CD8-positive, alpha-beta memory T cell (primary cell): Measurements from ENCODE around the gene THBD. TPM values are rescaled to one million over a fixed set of nuclear protein-coding genes. Genes with fewer than 3 reads are reported as not detected.
A peak's percentile ranks its signal among the peaks of the same experiment; 100 is the strongest.

Experiments
- CTCF ChIA-PET: fragments of 350-600 bp; sonication (Branson Sonifier 250); formaldehyde crosslinking; loops from one replicate; lab custom pipeline; 2021; ENCODE audit warnings: antibody characterized with exemption; lab: Charles Lee
- POLR2A ChIA-PET: fragments of 350-600 bp; sonication (Branson Sonifier 250); formaldehyde crosslinking; loops from one replicate; lab custom pipeline; 2021; ENCODE audit warnings: antibody characterized with exemption; lab: Charles Lee
- DNase-seq, 5 donors: peaks; one replicate each; pipeline versions ENCODE4 v3.0.0 to v3.0.0-alpha.2; 2020 to 2022; ENCODE audit warnings: mixed read lengths in 1 of 5
- H3K27ac ChIP-seq: one replicate; pipeline ENCODE4 v1.7.0; 2013; ENCODE audit warnings: low read depth, mild to moderate bottlenecking, low read length, moderate library complexity
- H3K27me3 ChIP-seq: 2 replicates; pipeline ENCODE4 v1.7.0; 2013; ENCODE audit warnings: low read length, mild to moderate bottlenecking; ENCODE audit not compliant: insufficient read depth, poor library complexity, severe bottlenecking
- H3K36me3 ChIP-seq: 2 replicates; pipeline ENCODE4 v1.7.0; 2013; ENCODE audit warnings: mild to moderate bottlenecking, low read length, moderate library complexity; ENCODE audit not compliant: insufficient read depth
- H3K4me1 ChIP-seq: 2 replicates; pipeline ENCODE4 v1.7.0; 2013; ENCODE audit warnings: mild to moderate bottlenecking, low read length, moderate library complexity; ENCODE audit not compliant: insufficient read depth
- H3K4me3 ChIP-seq: 2 replicates; pipeline ENCODE4 v1.7.0; 2013; ENCODE audit warnings: mild to moderate bottlenecking, low read length
- H3K9me3 ChIP-seq: 2 replicates; pipeline ENCODE4 v1.7.0; 2013; ENCODE audit warnings: mild to moderate bottlenecking, low read length
- H3K27ac Mint-ChIP-seq, 8 donors: one replicate each; pipeline ENCODE4 v1.8.0; 2020 to 2021; ENCODE audit warnings: mixed read lengths in 8 of 8, mild to moderate bottlenecking in 6 of 8, inconsistent platforms in 3 of 8, moderate library complexity in 3 of 8
- H3K27me3 Mint-ChIP-seq, 2 donors: one replicate each; pipeline ENCODE4 v1.8.0; 2020 to 2021; ENCODE audit warnings: mixed read lengths in 2 of 2, mild to moderate bottlenecking in 1 of 2, moderate library complexity in 1 of 2
- H3K36me3 Mint-ChIP-seq, 3 donors: one replicate each; pipeline ENCODE4 v1.8.0; 2020 to 2021; ENCODE audit warnings: mixed read lengths in 3 of 3, inconsistent platforms in 1 of 3, mild to moderate bottlenecking in 1 of 3
- H3K4me1 Mint-ChIP-seq, 3 donors: one replicate each; pipeline ENCODE4 v1.8.0; 2020 to 2021; ENCODE audit warnings: mixed read lengths in 3 of 3, inconsistent platforms in 1 of 3, mild to moderate bottlenecking in 1 of 3
- H3K4me3 Mint-ChIP-seq, 7 donors: one replicate each; pipeline ENCODE4 v1.8.0; 2020 to 2021; ENCODE audit warnings: mixed read lengths in 7 of 7, mild to moderate bottlenecking in 6 of 7, moderate library complexity in 4 of 7, inconsistent platforms in 2 of 7
- H3K9me3 Mint-ChIP-seq, 5 donors: one replicate each; pipeline ENCODE4 v1.8.0; 2020 to 2022; ENCODE audit warnings: mixed read lengths in 5 of 5, mild to moderate bottlenecking in 3 of 5, moderate library complexity in 2 of 5, inconsistent platforms in 1 of 5
- polyA plus RNA-seq: library from polyadenylated mRNA; unstranded; fragments of 300-500 nt; fragmentation: Illumina TruSeq; gene quantifications from one replicate; pipeline ENCODE4 v1.2.3, GENCODE V29; 2021
- total RNA-seq, 2 experiments: library from RNA; stranded (reverse); gene quantifications; one replicate each; pipeline ENCODE4 v1.2.3, GENCODE V29; 2021

THBD gene
- total and polyA plus RNA-seq, 3 experiments from 2014 or later = 0.13 to 0.31 TPM; not detected in 1

DNA sequence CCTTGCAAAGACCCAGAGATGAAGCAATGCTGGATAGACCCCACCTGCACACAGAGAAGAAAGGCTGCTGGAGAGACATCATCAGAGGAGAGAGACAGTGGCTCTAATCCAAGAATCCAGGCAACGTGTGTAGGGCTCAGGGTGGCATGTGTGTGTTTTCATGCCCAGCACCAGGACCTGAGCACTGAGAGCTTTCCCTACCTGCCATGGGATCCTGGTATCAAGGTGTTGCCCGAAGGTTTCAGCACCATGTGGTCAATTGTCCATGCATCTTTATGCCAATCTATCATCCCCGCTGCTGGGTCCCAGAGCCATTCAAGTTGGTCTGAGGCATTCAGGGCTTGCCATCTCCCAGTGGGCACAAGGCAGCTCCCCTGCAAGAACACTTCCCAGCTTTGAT is 44.1 kb upstream of the THBD start:
- Mint-ChIP-seq H3K9me3 (no peaks in the 10 kb centered on the region), H3K27ac (no peak overlapping the region), H3K4me3 (no peak overlapping the region), H3K27me3 (peaks cover 3 to 4% of the 10 kb centered on the region in 2 donors), H3K4me1 (no peaks in the 10 kb centered on the region), H3K36me3 (no peaks in the 10 kb centered on the region)
- Histone ChIP-seq H3K4me3 (no peak overlapping the region), H3K36me3 (no peaks in the 10 kb centered on the region), H3K27me3 (no peaks in the 10 kb centered on the region), H3K9me3 (no peaks in the 10 kb centered on the region), H3K4me1 (no peaks in the 10 kb centered on the region), H3K27ac (no peak overlapping the region)
- ChIA-PET POLR2A (no interaction called here), CTCF (no interaction called here)
- DNase-seq = no peak

DNA sequence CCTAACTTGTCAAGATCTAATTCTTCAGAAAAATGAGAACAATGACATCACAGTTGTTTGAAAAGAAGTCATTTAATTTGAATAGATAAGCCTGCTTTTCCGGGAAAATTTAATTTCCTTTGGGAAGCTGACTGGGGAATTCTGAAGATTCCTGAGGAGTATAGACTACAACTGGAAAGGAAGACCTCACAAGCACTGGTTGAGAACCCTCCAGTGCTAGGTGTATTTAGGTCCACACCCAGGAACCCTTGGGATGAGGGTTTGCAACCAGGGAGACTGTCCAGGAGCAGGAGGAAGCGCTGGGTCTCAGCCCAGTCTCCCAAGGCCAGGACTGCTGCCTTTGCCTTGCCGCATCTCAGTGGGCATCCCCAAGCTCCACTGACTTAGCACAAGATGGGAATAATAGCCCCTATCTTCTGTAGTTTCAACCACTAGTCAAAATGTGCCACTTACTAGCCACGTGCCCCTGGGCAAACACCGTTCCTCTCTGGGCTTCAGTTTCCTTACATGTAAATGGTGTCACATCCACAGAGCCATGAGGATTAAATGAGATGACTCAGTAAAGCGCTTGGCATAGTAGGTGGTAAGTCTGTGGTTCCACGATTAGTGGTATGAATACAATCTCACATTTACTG is 43.5 kb upstream of the THBD start:
- no peaks in the 10 kb centered on the region for H3K27me3 ChIP-seq
- peaks cover 3 to 4% of the 10 kb centered on the region in 2 donors for H3K27me3 Mint-ChIP-seq
- H3K4me3 Mint-ChIP-seq = no peak overlapping the region
- no peaks in the 10 kb centered on the region for H3K4me1 ChIP-seq
- H3K9me3 Mint-ChIP-seq = no peaks in the 10 kb centered on the region
- H3K9me3 ChIP-seq = no peaks in the 10 kb centered on the region
- no peaks in the 10 kb centered on the region for H3K36me3 Mint-ChIP-seq
- H3K4me3 ChIP-seq = no peak overlapping the region
- no peak overlapping the region for H3K27ac Mint-ChIP-seq
- DNase-seq = no peak
- H3K36me3 ChIP-seq = no peaks in the 10 kb centered on the region
- no peak overlapping the region for H3K27ac ChIP-seq
- CTCF ChIA-PET = no interaction called here
- no peaks in the 10 kb centered on the region for H3K4me1 Mint-ChIP-seq
- POLR2A ChIA-PET = no interaction called here

DNA sequence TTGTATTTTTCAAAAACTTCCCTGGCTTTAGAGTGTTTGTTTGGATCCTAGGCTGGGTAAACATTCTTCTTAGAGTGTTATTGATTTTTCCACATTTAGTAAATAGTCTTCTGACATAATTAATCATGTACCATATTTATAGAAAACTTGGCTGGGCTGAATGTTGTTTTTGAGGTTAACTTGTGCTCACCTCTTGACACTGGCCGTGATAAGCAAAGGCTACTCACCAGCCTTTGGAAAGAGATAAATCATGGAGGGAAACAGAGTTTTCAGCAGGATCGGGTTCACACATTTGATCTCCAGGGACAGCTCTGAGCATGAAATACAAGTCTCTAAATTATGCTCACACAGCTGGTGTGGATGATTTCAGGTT is 42.9 kb upstream of the THBD start:
- Mint-ChIP-seq H3K4me3 (no peak overlapping the region), H3K4me1 (peaks cover 0 to 2% (median 0%) of the 10 kb centered on the region in 3 donors), H3K27me3 (peaks cover 5 to 6% of the 10 kb centered on the region in 2 donors), H3K36me3 (no peaks in the 10 kb centered on the region), H3K27ac (no peak overlapping the region), H3K9me3 (no peaks in the 10 kb centered on the region)
- H3K27ac ChIP-seq = no peak overlapping the region
- H3K9me3 ChIP-seq = no peaks in the 10 kb centered on the region
- ChIA-PET POLR2A (no interaction called here), CTCF (no interaction called here)
- no peak for DNase-seq
- H3K4me3 ChIP-seq = no peak overlapping the region
- no peaks in the 10 kb centered on the region for H3K36me3 ChIP-seq
- no peaks in the 10 kb centered on the region for H3K27me3 ChIP-seq
- H3K4me1 ChIP-seq = no peaks in the 10 kb centered on the region

DNA sequence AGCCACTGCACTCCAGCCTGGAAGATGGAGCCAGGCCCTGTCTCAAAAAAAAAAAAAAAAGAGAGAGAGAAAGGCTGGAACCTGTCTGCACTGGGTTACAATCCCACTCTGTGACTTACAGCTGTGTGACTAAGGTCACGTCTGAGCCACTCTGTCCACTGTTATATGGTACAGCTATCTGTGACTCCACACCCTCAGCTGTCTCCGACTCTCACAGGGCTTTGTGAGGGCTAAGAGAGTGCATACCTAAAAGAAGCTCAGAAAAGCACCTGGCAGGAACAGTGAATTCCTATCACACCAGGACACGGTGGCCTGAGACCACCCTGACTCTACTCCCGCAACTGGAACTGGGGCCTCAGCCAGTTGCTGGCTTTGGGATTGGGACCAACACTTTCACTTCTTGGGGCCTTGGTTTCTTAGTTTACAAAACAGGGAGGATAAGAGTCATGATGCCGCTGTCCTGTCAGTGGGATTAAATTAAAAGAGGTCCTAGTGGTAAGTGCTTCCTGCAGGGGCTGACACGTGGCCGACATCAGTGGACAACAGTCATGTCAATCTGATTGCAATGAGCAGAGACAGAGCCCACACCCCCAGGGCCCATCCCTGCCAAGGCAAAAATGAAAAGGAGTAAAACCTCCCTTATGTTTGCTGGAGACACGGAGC is 42.4 kb upstream of the THBD start:
- Mint-ChIP-seq H3K4me3 (no peak overlapping the region), H3K27ac (no peak overlapping the region), H3K4me1 (peaks cover 0 to 5% (median 2%) of the 10 kb centered on the region in 3 donors), H3K27me3 (peaks cover 5 to 7% of the 10 kb centered on the region in 2 donors), H3K36me3 (no peaks in the 10 kb centered on the region), H3K9me3 (no peaks in the 10 kb centered on the region)
- peak overlapping the region; percentile 9 for H3K27ac ChIP-seq
- H3K9me3 ChIP-seq = no peaks in the 10 kb centered on the region
- POLR2A ChIA-PET = no interaction called here
- H3K36me3 ChIP-seq = no peaks in the 10 kb centered on the region
- no peak for DNase-seq
- no peak overlapping the region for H3K4me3 ChIP-seq
- CTCF ChIA-PET = no interaction called here
- H3K27me3 ChIP-seq = no peaks in the 10 kb centered on the region
- H3K4me1 ChIP-seq = no peaks in the 10 kb centered on the region

DNA sequence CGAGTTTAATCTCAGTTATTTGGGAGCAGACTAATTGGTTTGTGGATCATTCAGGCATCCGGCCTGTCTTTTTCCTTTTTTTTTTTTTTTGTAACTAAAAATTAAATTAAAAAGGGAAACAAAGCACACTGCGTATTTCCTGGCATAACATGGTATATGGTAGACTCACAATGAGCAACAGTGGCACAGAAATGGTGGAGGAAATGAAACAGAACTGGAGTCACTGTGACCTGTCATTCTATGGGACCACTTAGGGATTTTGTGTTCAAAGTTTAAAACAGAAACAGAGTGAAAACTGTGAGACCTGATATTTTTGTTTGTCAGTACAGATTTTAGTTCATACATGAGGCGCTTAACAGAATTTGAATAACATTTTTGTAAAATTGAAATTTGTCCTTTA is 41.4 kb upstream of the THBD start:
- Histone ChIP-seq H3K9me3 (no peaks in the 10 kb centered on the region), H3K27me3 (no peaks in the 10 kb centered on the region), H3K4me3 (no peak overlapping the region), H3K27ac (no peak overlapping the region), H3K4me1 (no peaks in the 10 kb centered on the region), H3K36me3 (no peaks in the 10 kb centered on the region)
- Mint-ChIP-seq H3K27me3 (peaks cover 4 to 13% of the 10 kb centered on the region in 2 donors), H3K4me3 (no peak overlapping the region), H3K36me3 (no peaks in the 10 kb centered on the region), H3K27ac (no peak overlapping the region), H3K4me1 (peaks cover 6 to 13% (median 8%) of the 10 kb centered on the region in 3 donors), H3K9me3 (no peaks in the 10 kb centered on the region)
- no peak for DNase-seq
- POLR2A ChIA-PET = no interaction called here
- CTCF ChIA-PET = no interaction called here

DNA sequence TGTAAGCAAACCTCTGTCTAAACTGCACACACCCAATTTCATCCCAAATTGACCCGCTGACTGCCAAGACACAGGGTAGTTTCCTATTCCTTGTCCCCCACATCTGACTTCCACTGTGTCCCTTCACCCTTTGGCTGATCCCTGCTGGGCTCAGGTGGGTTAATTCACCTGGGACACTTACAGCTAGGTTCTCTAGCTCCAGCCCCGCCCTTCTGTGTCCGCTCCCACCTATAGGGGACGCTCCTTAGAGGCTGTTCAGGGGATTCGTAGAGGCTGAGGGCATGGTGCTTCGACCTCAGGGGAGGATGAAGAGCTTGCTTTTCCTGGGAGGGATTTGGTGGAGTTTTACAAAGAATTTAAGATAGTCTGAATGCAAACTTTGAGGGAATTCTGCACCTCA is 40.7 kb upstream of the THBD start:
- no peak for DNase-seq
- no peak overlapping the region for H3K4me3 ChIP-seq
- H3K4me3 Mint-ChIP-seq = no peak overlapping the region
- no peaks in the 10 kb centered on the region for H3K36me3 ChIP-seq
- H3K27ac Mint-ChIP-seq = no peak overlapping the region
- peaks cover 3 to 13% of the 10 kb centered on the region in 2 donors for H3K27me3 Mint-ChIP-seq
- ChIA-PET CTCF (no interaction called here), POLR2A (interaction anchor here (0.6 kb wide), 1 partner anchor 16 kb away, joined by 3 read pairs; no protein-coding TSS in a partner anchor)
- peaks cover 6 to 13% (median 8%) of the 10 kb centered on the region in 3 donors for H3K4me1 Mint-ChIP-seq
- no peaks in the 10 kb centered on the region for H3K9me3 Mint-ChIP-seq
- no peaks in the 10 kb centered on the region for H3K27me3 ChIP-seq
- no peak overlapping the region for H3K27ac ChIP-seq
- H3K9me3 ChIP-seq = no peaks in the 10 kb centered on the region
- no peaks in the 10 kb centered on the region for H3K36me3 Mint-ChIP-seq
- H3K4me1 ChIP-seq = no peaks in the 10 kb centered on the region

DNA sequence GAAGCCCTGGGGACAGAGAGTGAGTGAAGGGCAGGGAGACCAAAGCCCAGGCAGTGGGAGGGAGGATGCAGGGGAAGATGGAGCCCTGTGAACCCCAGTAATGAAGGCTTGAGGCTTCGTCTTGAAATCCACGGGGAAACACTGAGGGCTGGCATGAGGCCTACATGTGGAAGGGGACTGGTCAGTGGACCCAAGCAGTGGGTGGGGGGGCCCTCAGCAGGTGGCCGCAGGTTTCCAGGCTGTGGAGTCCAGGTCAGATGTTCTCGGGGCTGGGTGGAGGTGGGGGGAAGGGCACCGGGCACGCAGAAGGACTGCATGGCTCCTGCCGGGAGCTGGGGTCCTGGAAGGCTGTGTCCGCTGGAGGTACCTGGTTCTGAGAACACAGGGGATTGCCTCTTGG is 39.4 kb upstream of the THBD start:
- Mint-ChIP-seq H3K27me3 (peaks cover 3 to 13% of the 10 kb centered on the region in 2 donors), H3K27ac (no peak overlapping the region), H3K4me3 (no peak overlapping the region), H3K9me3 (no peaks in the 10 kb centered on the region), H3K4me1 (peaks cover 6 to 13% (median 8%) of the 10 kb centered on the region in 3 donors), H3K36me3 (no peaks in the 10 kb centered on the region)
- ChIA-PET POLR2A (no interaction called here), CTCF (no interaction called here)
- no peaks in the 10 kb centered on the region for H3K36me3 ChIP-seq
- H3K4me3 ChIP-seq = no peak overlapping the region
- H3K27me3 ChIP-seq = no peaks in the 10 kb centered on the region
- H3K4me1 ChIP-seq = no peaks in the 10 kb centered on the region
- no peak overlapping the region for H3K27ac ChIP-seq
- no peak for DNase-seq
- H3K9me3 ChIP-seq = no peaks in the 10 kb centered on the region

- Histone ChIP-seq H3K9me3 (no peaks in the 10 kb centered on the region), H3K4me1 (no peaks in the 10 kb centered on the region), H3K4me3 (no peak overlapping the region), H3K27ac (no peak overlapping the region), H3K36me3 (no peaks in the 10 kb centered on the region), H3K27me3 (no peaks in the 10 kb centered on the region)
- Mint-ChIP-seq H3K9me3 (no peaks in the 10 kb centered on the region), H3K4me1 (peaks cover 10 to 18% (median 12%) of the 10 kb centered on the region in 3 donors), H3K27me3 (peaks cover 3 to 13% of the 10 kb centered on the region in 2 donors), H3K27ac (peak overlapping the region in 1 of 8 donors; percentile 8), H3K36me3 (no peaks in the 10 kb centered on the region), H3K4me3 (no peak overlapping the region)
- ChIA-PET CTCF (no interaction called here), POLR2A (no interaction called here)
- DNase-seq = no peak
Observed at GRCh38 chr20:23087587-23088251, 38.2 kb upstream of the THBD start.
